ENCODE data around the gene C15orf61. TPM values are rescaled to one million over a fixed set of nuclear protein-coding genes. Genes with fewer than 3 reads are reported as not detected.

The C15orf61 gene
- total and polyA plus RNA-seq, 2 of the 13 experiments (the other 11 are each of a cell fraction or from before 2014, with no cell fraction given): 2.1 to 6.6 TPM

GRCh38 chr15:67573194-67573593, 52.3 kb downstream of the C15orf61 start:
- no peak overlapping the region for H3K27ac ChIP-seq (ENCODE audit: extremely low read length, insufficient read depth, low read length)
- no peak for DNase-seq (ENCODE audit: low spot score)
- no peak overlapping the region for H3K4me2 ChIP-seq (ENCODE audit: low read depth, low read length)
- no TSS peak for BruUV-seq (replicated peaks)
- POLR2A ChIA-PET: no interaction called here
- H3K79me2 ChIP-seq (ENCODE audit: insufficient read depth, low read length): no peaks in the 10 kb centered on the region
- WGBS (ENCODE audit: low lambda C conversion rate): 100% methylated on average over 3 of the region's 3 CpGs
- no peaks in the 10 kb centered on the region for H3K9me3 ChIP-seq (ENCODE audit: low read length)
- no peak for FAIRE-seq
- no peak overlapping the region for H2AFZ ChIP-seq (ENCODE audit: low read length)
- in situ Hi-C loops (cut with HindIII; ENCODE audit: extremely low pct_ligation_motif_present, low pct_unique_long_range_greater_than_20kb) (no loop called here), intact Hi-C loops (cut with micrococcal nuclease; ENCODE audit: unreplicated experiment) (no loop called here)
- no peak overlapping the region for H3K4me3 ChIP-seq (replicated peaks in 1 of 3; ENCODE audit: insufficient read depth in 1 of 3, low read depth in 2 of 3, low read length in 3 of 3)
- no peak for TF ChIP-seq ZFP36L2 (CRISPR knock-in tag; IDR thresholded peaks at IDR 0.05)
- no peak for TF ChIP-seq ZFP41 (CRISPR knock-in tag; IDR thresholded peaks at IDR 0.05; ENCODE audit: borderline replicate concordance)
- no peak for TF ChIP-seq FOXO1 (CRISPR knock-in tag; IDR thresholded peaks at IDR 0.05)
- no peak for TF ChIP-seq MYC (CRISPR knock-in tag; IDR thresholded peaks at IDR 0.05; ENCODE audit: borderline replicate concordance)
- TF ChIP-seq ARNT (IDR thresholded peaks at IDR 0.05): no peak
- no peak for TF ChIP-seq HDAC1 (CRISPR knock-in tag; IDR thresholded peaks at IDR 0.05)
- no peak for TF ChIP-seq TRAFD1 (CRISPR knock-in tag; IDR thresholded peaks at IDR 0.05; ENCODE audit: borderline replicate concordance)
- TF ChIP-seq WIZ (CRISPR knock-in tag; IDR thresholded peaks at IDR 0.05): no peak
- no peak for TF ChIP-seq NFATC3 (CRISPR knock-in tag; IDR thresholded peaks at IDR 0.05)
- TF ChIP-seq FOXJ3 (CRISPR knock-in tag; IDR thresholded peaks at IDR 0.05; ENCODE audit: borderline replicate concordance): no peak
- TF ChIP-seq AHR (CRISPR knock-in tag; IDR thresholded peaks at IDR 0.05): no peak
- no peak for TF ChIP-seq GZF1 (CRISPR knock-in tag; IDR thresholded peaks at IDR 0.05)
- H4K20me1 ChIP-seq (ENCODE audit: insufficient read depth, low read length): no peaks in the 10 kb centered on the region
- H3K27me3 ChIP-seq (ENCODE audit: control insufficient read depth in 1 of 2, insufficient read depth in 2 of 2, low read length in 2 of 2): no peaks in the 10 kb centered on the region
- H3K9ac ChIP-seq (ENCODE audit: insufficient read depth, low read depth, low read length): no peak overlapping the region
- H3K4me1 ChIP-seq (ENCODE audit: insufficient read depth, low read length): no peaks in the 10 kb centered on the region
- no peaks in the 10 kb centered on the region; a peak in 1 of 5 replicates for H3K36me3 ChIP-seq (replicated peaks in 1 of 2; ENCODE audit: control insufficient read depth in 1 of 2, insufficient read depth in 2 of 2, low read length in 2 of 2)
- CTCF ChIA-PET (ENCODE audit: low intra/inter-chr PET ratio, low total read pairs): no interaction called here
- no peak for ATAC-seq
